OCI-LY1 (cell line): ENCODE data around the gene LRIG1.

Experiments
- H2AFZ ChIP-seq: fragments of 200-600 bp; sonication (generic), shearing (Covaris generic); 2 replicates; pipeline ENCODE4 v1.6.0; 2014; ENCODE audit warnings: antibody characterized with exemption, mild to moderate bottlenecking, low read length
- H3F3A ChIP-seq: fragments of 200-600 bp; sonication (generic), shearing (Covaris generic); 2 replicates; pipeline ENCODE4 v1.6.0; 2014; ENCODE audit warnings: mild to moderate bottlenecking, antibody characterized with exemption, low read length, moderate library complexity; ENCODE audit not compliant: insufficient read depth
- H3K27ac ChIP-seq: fragments of 200-600 bp; sonication (generic); 2 replicates; pipeline ENCODE4 v1.5.1; 2014; ENCODE audit warnings: low read length, mixed run types, mild to moderate bottlenecking, low read depth; ENCODE audit not compliant: poor library complexity, severe bottlenecking
- H3K27me3 ChIP-seq: fragments of 200-600 bp; sonication (generic); 2 replicates; pipeline ENCODE4 v1.6.0; 2014; ENCODE audit warnings: antibody characterized with exemption, mild to moderate bottlenecking, low read length, moderate library complexity; ENCODE audit not compliant: insufficient read depth
- H3K36me3 ChIP-seq: fragments of 200-600 bp; sonication (generic); 2 replicates; pipeline ENCODE4 v1.6.1; 2014; ENCODE audit warnings: mild to moderate bottlenecking, antibody characterized with exemption, low read length, moderate library complexity, mixed read lengths; ENCODE audit not compliant: insufficient read depth
- H3K4me1 ChIP-seq: fragments of 200-600 bp; sonication (generic); 2 replicates; pipeline ENCODE4 v1.5.1; 2014; ENCODE audit warnings: mild to moderate bottlenecking, low read length, moderate library complexity; ENCODE audit not compliant: insufficient read depth, severe bottlenecking
- H3K4me2 ChIP-seq: fragments of 200-600 bp; sonication (generic), shearing (Covaris generic); 2 replicates; pipeline ENCODE4 v1.6.1; 2014; ENCODE audit warnings: low read length
- H3K4me3 ChIP-seq: fragments of 200-600 bp; sonication (generic); 2 replicates; pipeline ENCODE4 v1.5.1; 2014; ENCODE audit warnings: low read length, low read depth, mild to moderate bottlenecking, mixed read lengths; ENCODE audit not compliant: poor library complexity, severe bottlenecking
- H3K79me2 ChIP-seq: fragments of 200-600 bp; shearing (Covaris generic); 2 replicates; pipeline ENCODE4 v1.6.1; 2016; ENCODE audit warnings: mixed run types, low read length, mixed read lengths; ENCODE audit not compliant: insufficient read depth
- H3K9ac ChIP-seq: fragments of 200-600 bp; sonication (generic), shearing (Covaris generic); 2 replicates; pipeline ENCODE4 v1.6.1; 2014; ENCODE audit warnings: mild to moderate bottlenecking, low read length, mixed read lengths
- H3K9me2 ChIP-seq: fragments of 200-600 bp; sonication (generic), shearing (Covaris generic); 2 replicates; pipeline ENCODE4 v1.6.1; 2014; ENCODE audit warnings: low read depth, mild to moderate bottlenecking, low read length, mixed read lengths
- H3K9me3 ChIP-seq: fragments of 200-600 bp; shearing (Covaris generic); 2 replicates; pipeline ENCODE4 v1.6.1; 2014; ENCODE audit warnings: low read length, mixed read lengths
- H4K20me1 ChIP-seq: fragments of 200-600 bp; sonication (generic), shearing (Covaris generic); 2 replicates; pipeline ENCODE4 v1.6.0; 2016; ENCODE audit warnings: mild to moderate bottlenecking, low read length; ENCODE audit not compliant: insufficient read depth
- EZH2 ChIP-seq: fragments of 200-600 bp; sonication (generic), shearing (Covaris generic); IDR thresholded peaks from 2 replicates; pipeline ENCODE4 v1.8.0; 2017; ENCODE audit warnings: borderline replicate concordance, mixed run types, mild to moderate bottlenecking, antibody characterized with exemption, low read length, moderate library complexity, mixed read lengths
- TF ChIP-seq, protein P1 (sequence below): fragments of 200-600 bp; sonication (generic), shearing (Covaris generic); IDR thresholded peaks from 2 replicates; pipeline ENCODE4 v1.5.1; 2017; ENCODE audit warnings: mild to moderate bottlenecking, antibody characterized with exemption, low read length, moderate library complexity, mixed read lengths

Gene LRIG1

GRCh38 chr3:66377800-66378199 lies 123.0 kb downstream of the LRIG1 start:
- Histone ChIP-seq H3K9me3 (no peaks in the 10 kb centered on the region), H3K9ac (no peak overlapping the region), H3K27ac (no peak overlapping the region), H3K79me2 (no peaks in the 10 kb centered on the region), H3K4me3 (no peak overlapping the region), H3K27me3 (no peaks in the 10 kb centered on the region), H3K4me1 (no peaks in the 10 kb centered on the region), H2AFZ (no peak overlapping the region), H4K20me1 (no peaks in the 10 kb centered on the region), H3F3A (no peaks in the 10 kb centered on the region), H3K9me2 (no peaks in the 10 kb centered on the region), H3K36me3 (peaks cover 43% of the 10 kb centered on the region), H3K4me2 (no peak overlapping the region)
- no peak for TF ChIP-seq EZH2
- TF ChIP-seq, protein P1, sequence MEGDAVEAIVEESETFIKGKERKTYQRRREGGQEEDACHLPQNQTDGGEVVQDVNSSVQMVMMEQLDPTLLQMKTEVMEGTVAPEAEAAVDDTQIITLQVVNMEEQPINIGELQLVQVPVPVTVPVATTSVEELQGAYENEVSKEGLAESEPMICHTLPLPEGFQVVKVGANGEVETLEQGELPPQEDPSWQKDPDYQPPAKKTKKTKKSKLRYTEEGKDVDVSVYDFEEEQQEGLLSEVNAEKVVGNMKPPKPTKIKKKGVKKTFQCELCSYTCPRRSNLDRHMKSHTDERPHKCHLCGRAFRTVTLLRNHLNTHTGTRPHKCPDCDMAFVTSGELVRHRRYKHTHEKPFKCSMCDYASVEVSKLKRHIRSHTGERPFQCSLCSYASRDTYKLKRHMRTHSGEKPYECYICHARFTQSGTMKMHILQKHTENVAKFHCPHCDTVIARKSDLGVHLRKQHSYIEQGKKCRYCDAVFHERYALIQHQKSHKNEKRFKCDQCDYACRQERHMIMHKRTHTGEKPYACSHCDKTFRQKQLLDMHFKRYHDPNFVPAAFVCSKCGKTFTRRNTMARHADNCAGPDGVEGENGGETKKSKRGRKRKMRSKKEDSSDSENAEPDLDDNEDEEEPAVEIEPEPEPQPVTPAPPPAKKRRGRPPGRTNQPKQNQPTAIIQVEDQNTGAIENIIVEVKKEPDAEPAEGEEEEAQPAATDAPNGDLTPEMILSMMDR: no peak

GRCh38 chr3:66376568-66376967 lies 124.3 kb downstream of the LRIG1 start:
- H3K36me3 ChIP-seq: peaks cover 33% of the 10 kb centered on the region; the same call in 1 of the 2 replicates
- no peak overlapping the region for H3K4me2 ChIP-seq
- no peak overlapping the region for H3K27ac ChIP-seq

GRCh38 chr3:66372681-66373350 lies 128.0 kb downstream of the LRIG1 start:
- Histone ChIP-seq H3K4me1 (no peaks in the 10 kb centered on the region), H3K4me2 (no peak overlapping the region), H3K27ac (no peak overlapping the region), H2AFZ (no peak overlapping the region), H3K9ac (no peak overlapping the region), H3K9me3 (no peaks in the 10 kb centered on the region), H3K27me3 (no peaks in the 10 kb centered on the region), H3K9me2 (no peaks in the 10 kb centered on the region), H3F3A (no peaks in the 10 kb centered on the region), H3K4me3 (no peak overlapping the region), H3K36me3 (peaks cover 4% of the 10 kb centered on the region; the same call in 1 of the 2 replicates), H3K79me2 (no peaks in the 10 kb centered on the region), H4K20me1 (no peaks in the 10 kb centered on the region)
- TF ChIP-seq EZH2: no peak
- TF ChIP-seq, protein P1: peak; percentile 28; the same call in 1 of the 2 replicates

More at GRCh38 chr3:66376568-66376967, 124.3 kb downstream of the LRIG1 start:
- Histone ChIP-seq H3K4me1 (no peaks in the 10 kb centered on the region), H3K9ac (no peak overlapping the region), H3K79me2 (no peaks in the 10 kb centered on the region), H3K9me3 (no peaks in the 10 kb centered on the region), H3K4me3 (no peak overlapping the region), H3K9me2 (no peaks in the 10 kb centered on the region), H2AFZ (no peak overlapping the region), H3F3A (no peaks in the 10 kb centered on the region), H4K20me1 (no peaks in the 10 kb centered on the region), H3K27me3 (no peaks in the 10 kb centered on the region)
- TF ChIP-seq, protein P1: no peak
- TF ChIP-seq EZH2: no peak
